Epithelial cell of umbilical artery (primary cell): ENCODE results near the gene ACOT7. TPM values are rescaled to one million over a fixed set of nuclear protein-coding genes. Genes with fewer than 3 reads are reported as not detected.

ENCODE experiments used
- total RNA-seq: library from RNA; depleted of rRNA; stranded (reverse); fragments of >200 nt; gene quantifications from 2 replicates; pipeline ENCODE4 v1.2.3, GENCODE V29; 2014

Gene ACOT7, protein sequence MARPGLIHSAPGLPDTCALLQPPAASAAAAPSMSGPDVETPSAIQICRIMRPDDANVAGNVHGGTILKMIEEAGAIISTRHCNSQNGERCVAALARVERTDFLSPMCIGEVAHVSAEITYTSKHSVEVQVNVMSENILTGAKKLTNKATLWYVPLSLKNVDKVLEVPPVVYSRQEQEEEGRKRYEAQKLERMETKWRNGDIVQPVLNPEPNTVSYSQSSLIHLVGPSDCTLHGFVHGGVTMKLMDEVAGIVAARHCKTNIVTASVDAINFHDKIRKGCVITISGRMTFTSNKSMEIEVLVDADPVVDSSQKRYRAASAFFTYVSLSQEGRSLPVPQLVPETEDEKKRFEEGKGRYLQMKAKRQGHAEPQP
- 48.2 and 52.6 TPM in 2 replicates for total RNA-seq

DNA sequence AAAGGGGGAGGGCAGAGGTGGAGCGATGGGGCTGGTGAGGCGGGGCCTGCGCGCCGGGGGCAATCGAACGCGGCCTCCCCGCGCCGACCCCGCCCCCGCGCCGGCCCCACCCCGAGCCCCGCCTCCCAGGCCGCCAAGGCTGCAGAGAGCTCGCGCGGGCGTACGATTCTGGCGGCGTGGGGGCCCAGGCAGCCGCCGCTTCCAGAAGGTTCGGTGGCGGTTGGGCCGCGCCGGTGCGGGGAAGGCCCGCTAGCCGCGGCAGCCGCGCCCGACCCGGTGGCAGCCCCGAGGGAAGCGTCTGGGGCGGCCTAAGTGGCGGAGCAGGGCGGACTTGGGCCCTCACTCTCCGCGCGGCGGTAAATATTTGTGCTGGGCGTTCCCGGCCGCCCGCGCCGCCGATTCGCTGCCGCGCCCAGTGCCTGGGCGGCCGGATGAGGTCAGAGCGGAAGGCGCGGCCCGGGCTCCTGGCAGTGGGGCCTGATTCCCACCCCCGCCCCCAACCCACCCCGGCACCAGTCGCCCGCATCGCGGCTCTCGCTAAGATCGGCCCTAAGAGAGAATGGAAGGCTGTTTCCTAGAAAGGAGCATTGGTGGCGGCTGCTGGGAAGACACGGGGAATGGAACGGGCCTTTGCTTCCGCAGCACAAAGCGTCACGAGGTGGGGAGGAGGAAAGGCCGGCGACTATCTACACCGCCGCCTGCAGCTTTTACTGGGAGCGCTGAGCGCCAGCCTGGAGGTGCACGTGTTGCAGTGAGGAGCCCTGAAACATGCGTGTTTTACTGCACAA lies at the start of gene ACOT7:
Gene ACOT7 (minus strand): TSS at position 368 of the 788 bp plus-strand sequence. CDS start 368 bp downstream, outside the sequence.

GRCh38 chr1:6424619-6425593 lies 31.3 kb upstream of the ACOT7 start, which contains the start of gene ESPN:
TSS of gene ESPN (plus strand) at chr1:6424776. CDS start at chr1:6424956, 180 bp downstream.

GRCh38 chr1:6419804-6420453 lies 26.4 kb upstream of the ACOT7 start, which contains the start of gene HES2:
TSS of gene HES2 (minus strand) at chr1:6419919. CDS start at chr1:6419820, 99 bp downstream.

DNA sequence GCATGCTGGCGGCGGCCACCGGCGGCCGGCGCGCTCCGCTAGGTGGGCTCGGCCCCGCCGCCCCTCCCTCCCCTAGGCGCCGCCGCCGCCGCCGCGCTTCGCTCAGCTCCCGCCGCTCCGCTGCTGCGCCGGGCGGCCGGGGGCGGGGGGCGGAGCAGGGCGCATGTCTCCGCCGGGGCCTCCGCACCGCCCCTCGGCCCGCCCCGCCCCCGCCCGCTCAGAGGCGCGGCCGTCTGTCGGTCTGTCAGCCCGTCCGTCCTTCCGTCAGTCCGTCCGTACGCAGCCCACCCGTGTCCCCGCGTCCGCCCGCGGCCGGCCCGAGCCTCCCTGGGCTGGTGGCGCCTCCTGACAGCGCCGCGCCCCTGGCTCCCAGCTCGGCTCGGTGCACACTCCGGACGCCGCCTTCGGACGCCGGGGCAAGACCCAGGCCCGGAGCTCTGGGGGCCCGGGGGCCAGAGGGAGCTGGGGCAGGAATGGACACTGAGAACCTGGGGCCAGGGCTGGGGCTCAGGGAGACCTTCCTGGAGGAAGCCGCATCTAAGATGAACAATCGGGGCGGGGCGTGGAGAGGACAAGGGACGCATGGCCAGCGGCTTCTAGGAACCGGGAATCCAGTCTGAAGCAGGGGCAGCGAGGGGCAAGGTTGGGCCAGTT lies 132.5 kb downstream of the ACOT7 start, which contains the start of gene GPR153:
Gene GPR153 (minus strand): TSS at position 138 of the 654 bp plus-strand sequence. CDS start 6,193 bp downstream, outside the sequence.

GRCh38 chr1:6243993-6244392 lies 149.6 kb downstream of the ACOT7 start, which contains the start of gene HES3:
TSS of gene HES3 (plus strand) at chr1:6244179. CDS start at chr1:6244366, 187 bp downstream.

Other genes starting within 250 kb of the ACOT7 start
- gene CHD5, start 213.4 kb downstream of the ACOT7 start, total RNA-seq, result under 0.01 TPM in 1 of 2 replicates, not detected in the other
- 106 and 166 TPM in 2 replicates for gene RPL22, start 194.2 kb downstream of the ACOT7 start, total RNA-seq
- 5.2 and 9.4 TPM in 2 replicates for gene RNF207, start 187.6 kb downstream of the ACOT7 start, total RNA-seq
- 72.1 and 81.8 TPM in 2 replicates for gene ICMT, start 157.8 kb downstream of the ACOT7 start, total RNA-seq
- not detected in 2 replicates for gene HES3, start 149.6 kb downstream of the ACOT7 start, total RNA-seq
- 1.4 and 1.9 TPM in 2 replicates for gene GPR153, start 132.7 kb downstream of the ACOT7 start, total RNA-seq
- gene HES2, start 26.2 kb upstream of the ACOT7 start, total RNA-seq, result 10.0 and 59.4 TPM in 2 replicates
- 0.30 and 1.3 TPM in 2 replicates for gene ESPN, start 31.0 kb upstream of the ACOT7 start, total RNA-seq
- gene TNFRSF25, start 72.4 kb upstream of the ACOT7 start, total RNA-seq, result 9.7 and 11.4 TPM in 2 replicates
- 26.4 and 36.4 TPM in 2 replicates for gene PLEKHG5, start 97.9 kb upstream of the ACOT7 start, total RNA-seq
- 16.2 and 25.1 TPM in 2 replicates for gene NOL9, start 160.7 kb upstream of the ACOT7 start, total RNA-seq
- gene TAS1R1, start 161.5 kb upstream of the ACOT7 start, total RNA-seq, result not detected in 2 replicates
- 13.3 and 18.2 TPM in 2 replicates for gene ZBTB48, start 186.2 kb upstream of the ACOT7 start, total RNA-seq
- 16.9 and 19.8 TPM in 2 replicates for gene KLHL21, start 209.1 kb upstream of the ACOT7 start, total RNA-seq
- gene PHF13, start 220.0 kb upstream of the ACOT7 start, total RNA-seq, result 7.8 and 9.6 TPM in 2 replicates
- gene THAP3, start 231.1 kb upstream of the ACOT7 start, total RNA-seq, result 15.3 and 24.5 TPM in 2 replicates